A673 (cell line): ENCODE results near the gene UROS.

Experiments
- EZH2 ChIP-seq: fragments of 200-600 bp; sonication (generic); IDR thresholded peaks from 2 replicates; pipeline ENCODE4 v1.6.1; 2017; ENCODE audit warnings: borderline replicate concordance, low read depth, mild to moderate bottlenecking, mixed read lengths, antibody characterized with exemption, low read length; ENCODE audit not compliant: poor library complexity, severe bottlenecking
- TF ChIP-seq, protein P1 (sequence below): fragments of 300-800, 200-600 bp; sonication (generic); conservative IDR thresholded peaks from 2 replicates; pipeline ENCODE4 v1.5.1; 2017; ENCODE audit warnings: low read depth, mild to moderate bottlenecking, antibody characterized with exemption, low read length, moderate library complexity, mixed read lengths

DNA sequence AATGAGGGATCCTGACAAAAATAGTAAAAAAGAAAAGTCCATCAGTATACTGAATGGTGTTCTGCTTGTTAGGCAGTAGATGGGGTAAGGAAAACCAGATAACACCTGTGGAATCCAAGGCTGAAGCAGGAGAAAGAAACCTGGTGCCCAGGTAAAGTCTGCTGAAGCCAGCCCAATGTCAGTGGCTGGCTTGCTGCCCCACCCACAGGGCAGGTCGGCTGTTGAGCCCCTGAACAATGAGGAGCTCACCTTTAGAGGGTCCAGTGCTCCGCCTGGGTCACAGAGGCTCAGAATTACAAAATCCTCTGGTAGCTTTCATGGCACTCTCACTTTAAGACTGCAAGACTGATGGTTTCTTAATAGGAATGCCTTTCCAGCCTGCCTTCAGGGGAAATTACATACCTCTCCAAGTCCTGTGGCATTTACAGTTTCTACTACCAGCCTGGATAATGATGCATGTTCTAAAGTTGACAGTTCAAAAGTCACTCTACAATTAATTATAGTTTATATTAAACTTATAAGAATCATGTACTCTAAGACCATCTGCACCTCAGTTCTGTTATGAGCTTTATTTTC lies 34.2 kb upstream of the UROS start:
- TF ChIP-seq, protein P1, sequence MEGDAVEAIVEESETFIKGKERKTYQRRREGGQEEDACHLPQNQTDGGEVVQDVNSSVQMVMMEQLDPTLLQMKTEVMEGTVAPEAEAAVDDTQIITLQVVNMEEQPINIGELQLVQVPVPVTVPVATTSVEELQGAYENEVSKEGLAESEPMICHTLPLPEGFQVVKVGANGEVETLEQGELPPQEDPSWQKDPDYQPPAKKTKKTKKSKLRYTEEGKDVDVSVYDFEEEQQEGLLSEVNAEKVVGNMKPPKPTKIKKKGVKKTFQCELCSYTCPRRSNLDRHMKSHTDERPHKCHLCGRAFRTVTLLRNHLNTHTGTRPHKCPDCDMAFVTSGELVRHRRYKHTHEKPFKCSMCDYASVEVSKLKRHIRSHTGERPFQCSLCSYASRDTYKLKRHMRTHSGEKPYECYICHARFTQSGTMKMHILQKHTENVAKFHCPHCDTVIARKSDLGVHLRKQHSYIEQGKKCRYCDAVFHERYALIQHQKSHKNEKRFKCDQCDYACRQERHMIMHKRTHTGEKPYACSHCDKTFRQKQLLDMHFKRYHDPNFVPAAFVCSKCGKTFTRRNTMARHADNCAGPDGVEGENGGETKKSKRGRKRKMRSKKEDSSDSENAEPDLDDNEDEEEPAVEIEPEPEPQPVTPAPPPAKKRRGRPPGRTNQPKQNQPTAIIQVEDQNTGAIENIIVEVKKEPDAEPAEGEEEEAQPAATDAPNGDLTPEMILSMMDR = no peak
- no peak for TF ChIP-seq EZH2
